ENCODE results near the gene BOK.
"Not testable (repeated sequence)": the region's sequence is repeated elsewhere in the genome, so short reads cannot be mapped to it uniquely, and the experiment has no call there.

Gene BOK

GRCh38 chr2:241570961-241571581 is 12.5 kb downstream of the BOK start:
- no peak overlapping the region for H3K4me3 ChIP-seq (ENCODE audit: low read depth in 1 of 5, low read length in 5 of 5)
- H3K36me3 ChIP-seq (ENCODE audit: control insufficient read depth in 5 of 5, insufficient read depth in 5 of 5, low read length in 5 of 5), result peaks cover 0 to 49% (median 48%) of the 10 kb centered on the region in 5 donors
- H3K27me3 ChIP-seq (ENCODE audit: control insufficient read depth in 5 of 5, insufficient read depth in 4 of 5, low read length in 5 of 5), result no peaks in the 10 kb centered on the region
- H3K9ac ChIP-seq (ENCODE audit: low read length in 5 of 5), result no peak overlapping the region
- no peak overlapping the region for H3K27ac ChIP-seq (ENCODE audit: low read depth, low read length)
- peaks cover 4 to 18% (median 9%) of the 10 kb centered on the region in 5 donors for H3K4me1 ChIP-seq (ENCODE audit: control insufficient read depth in 5 of 5, insufficient read depth in 5 of 5, low read length in 5 of 5)
- H3K9me3 ChIP-seq (ENCODE audit: control insufficient read depth in 5 of 5, low read length in 5 of 5), result no peaks in the 10 kb centered on the region

GRCh38 chr2:241571821-241572620 is 13.5 kb downstream of the BOK start:
- H3K36me3 ChIP-seq (ENCODE audit: control insufficient read depth in 5 of 5, insufficient read depth in 5 of 5, low read length in 5 of 5), result peaks cover 0 to 49% (median 43%) of the 10 kb centered on the region in 5 donors
- H3K27me3 ChIP-seq (ENCODE audit: control insufficient read depth in 5 of 5, insufficient read depth in 4 of 5, low read length in 5 of 5), result no peaks in the 10 kb centered on the region
- no peak overlapping the region for H3K27ac ChIP-seq (ENCODE audit: low read depth, low read length)
- no peaks in the 10 kb centered on the region for H3K9me3 ChIP-seq (ENCODE audit: control insufficient read depth in 5 of 5, low read length in 5 of 5)
- H3K4me1 ChIP-seq (ENCODE audit: control insufficient read depth in 5 of 5, insufficient read depth in 5 of 5, low read length in 5 of 5), result peaks cover 4 to 18% (median 9%) of the 10 kb centered on the region in 5 donors
- no peak overlapping the region for H3K9ac ChIP-seq (ENCODE audit: low read length in 5 of 5)
- H3K4me3 ChIP-seq (ENCODE audit: low read depth in 1 of 5, low read length in 5 of 5), result no peak overlapping the region

GRCh38 chr2:241572915-241573651 is 14.5 kb downstream of the BOK start:
- not testable (repeated sequence) for H3K27me3 ChIP-seq (ENCODE audit: control insufficient read depth in 5 of 5, insufficient read depth in 4 of 5, low read length in 5 of 5); H3K4me3 ChIP-seq (ENCODE audit: low read depth in 1 of 5, low read length in 5 of 5); H3K27ac ChIP-seq (ENCODE audit: low read depth, low read length); H3K9ac ChIP-seq (ENCODE audit: low read length in 5 of 5); H3K9me3 ChIP-seq (ENCODE audit: control insufficient read depth in 5 of 5, low read length in 5 of 5)
- Histone ChIP-seq H3K36me3 (ENCODE audit: control insufficient read depth in 5 of 5, insufficient read depth in 5 of 5, low read length in 5 of 5) (peaks cover 0 to 46% (median 36%) of the 10 kb centered on the region in 5 donors), H3K4me1 (ENCODE audit: control insufficient read depth in 5 of 5, insufficient read depth in 5 of 5, low read length in 5 of 5) (peaks cover 9 to 25% (median 16%) of the 10 kb centered on the region in 5 donors)

- Histone ChIP-seq H3K27ac (ENCODE audit: low read depth, low read length) (no peak overlapping the region), H3K27me3 (ENCODE audit: control insufficient read depth in 5 of 5, insufficient read depth in 4 of 5, low read length in 5 of 5) (no peaks in the 10 kb centered on the region), H3K9me3 (ENCODE audit: control insufficient read depth in 5 of 5, low read length in 5 of 5) (no peaks in the 10 kb centered on the region), H3K36me3 (ENCODE audit: control insufficient read depth in 5 of 5, insufficient read depth in 5 of 5, low read length in 5 of 5) (peaks cover 0 to 43% (median 34%) of the 10 kb centered on the region in 5 donors), H3K4me1 (ENCODE audit: control insufficient read depth in 5 of 5, insufficient read depth in 5 of 5, low read length in 5 of 5) (peaks cover 9 to 31% (median 16%) of the 10 kb centered on the region in 5 donors), H3K4me3 (ENCODE audit: low read depth in 1 of 5, low read length in 5 of 5) (no peak overlapping the region), H3K9ac (ENCODE audit: low read length in 5 of 5) (no peak overlapping the region)
These were observed 15.2 kb downstream of the BOK start for GRCh38 chr2:241573741-241574140.

GRCh38 chr2:241574911-241575623 is 16.5 kb downstream of the BOK start:
- Histone ChIP-seq H3K9me3 (ENCODE audit: control insufficient read depth in 5 of 5, low read length in 5 of 5) (no peaks in the 10 kb centered on the region), H3K4me1 (ENCODE audit: control insufficient read depth in 5 of 5, insufficient read depth in 5 of 5, low read length in 5 of 5) (peaks cover 9 to 25% (median 14%) of the 10 kb centered on the region in 5 donors), H3K36me3 (ENCODE audit: control insufficient read depth in 5 of 5, insufficient read depth in 5 of 5, low read length in 5 of 5) (peaks cover 0 to 31% (median 25%) of the 10 kb centered on the region in 5 donors), H3K27me3 (ENCODE audit: control insufficient read depth in 5 of 5, insufficient read depth in 4 of 5, low read length in 5 of 5) (no peaks in the 10 kb centered on the region), H3K4me3 (ENCODE audit: low read depth in 1 of 5, low read length in 5 of 5) (no peak overlapping the region), H3K27ac (ENCODE audit: low read depth, low read length) (no peak overlapping the region), H3K9ac (ENCODE audit: low read length in 5 of 5) (no peak overlapping the region)

- H3K27ac ChIP-seq (ENCODE audit: low read depth, low read length), result no peak overlapping the region
- peaks cover 9 to 25% (median 14%) of the 10 kb centered on the region in 5 donors for H3K4me1 ChIP-seq (ENCODE audit: control insufficient read depth in 5 of 5, insufficient read depth in 5 of 5, low read length in 5 of 5)
These were observed 17.2 kb downstream of the BOK start for GRCh38 chr2:241575624-241576292.

GRCh38 chr2:241576293-241576654 is 17.7 kb downstream of the BOK start:
- peaks cover 0 to 30% (median 24%) of the 10 kb centered on the region in 5 donors for H3K36me3 ChIP-seq (ENCODE audit: control insufficient read depth in 5 of 5, insufficient read depth in 5 of 5, low read length in 5 of 5)
- H3K4me1 ChIP-seq (ENCODE audit: control insufficient read depth in 5 of 5, insufficient read depth in 5 of 5, low read length in 5 of 5), result peaks cover 9 to 23% (median 14%) of the 10 kb centered on the region in 5 donors
- no peak overlapping the region for H3K27ac ChIP-seq (ENCODE audit: low read depth, low read length)
- H3K9ac ChIP-seq (ENCODE audit: low read length in 5 of 5), result peak overlapping the region in 1 of 5 donors; percentile 20
- no peaks in the 10 kb centered on the region for H3K9me3 ChIP-seq (ENCODE audit: control insufficient read depth in 5 of 5, low read length in 5 of 5)
- no peak overlapping the region for H3K4me3 ChIP-seq (ENCODE audit: low read depth in 1 of 5, low read length in 5 of 5)
- no peaks in the 10 kb centered on the region for H3K27me3 ChIP-seq (ENCODE audit: control insufficient read depth in 5 of 5, insufficient read depth in 4 of 5, low read length in 5 of 5)

More at GRCh38 chr2:241575624-241576292, 17.2 kb downstream of the BOK start:
- no peaks in the 10 kb centered on the region for H3K9me3 ChIP-seq (ENCODE audit: control insufficient read depth in 5 of 5, low read length in 5 of 5)
- H3K9ac ChIP-seq (ENCODE audit: low read length in 5 of 5), result no peak overlapping the region
- no peak overlapping the region for H3K4me3 ChIP-seq (ENCODE audit: low read depth in 1 of 5, low read length in 5 of 5)
- H3K27me3 ChIP-seq (ENCODE audit: control insufficient read depth in 5 of 5, insufficient read depth in 4 of 5, low read length in 5 of 5), result no peaks in the 10 kb centered on the region
- H3K36me3 ChIP-seq (ENCODE audit: control insufficient read depth in 5 of 5, insufficient read depth in 5 of 5, low read length in 5 of 5), result peaks cover 0 to 31% (median 25%) of the 10 kb centered on the region in 5 donors

GRCh38 chr2:241577413-241578122 is 19.0 kb downstream of the BOK start:
- Histone ChIP-seq H3K27ac (ENCODE audit: low read depth, low read length) (no peak overlapping the region), H3K9ac (ENCODE audit: low read length in 5 of 5) (peak overlapping the region in 1 of 5 donors; percentile 19), H3K36me3 (ENCODE audit: control insufficient read depth in 5 of 5, insufficient read depth in 5 of 5, low read length in 5 of 5) (peaks cover 0 to 24% (median 20%) of the 10 kb centered on the region in 5 donors), H3K4me3 (ENCODE audit: low read depth in 1 of 5, low read length in 5 of 5) (no peak overlapping the region), H3K9me3 (ENCODE audit: control insufficient read depth in 5 of 5, low read length in 5 of 5) (peaks cover 0 to 3% (median 0%) of the 10 kb centered on the region in 5 donors), H3K27me3 (ENCODE audit: control insufficient read depth in 5 of 5, insufficient read depth in 4 of 5, low read length in 5 of 5) (no peaks in the 10 kb centered on the region), H3K4me1 (ENCODE audit: control insufficient read depth in 5 of 5, insufficient read depth in 5 of 5, low read length in 5 of 5) (peaks cover 9 to 16% (median 13%) of the 10 kb centered on the region in 5 donors)

- Histone ChIP-seq H3K36me3 (ENCODE audit: control insufficient read depth in 5 of 5, insufficient read depth in 5 of 5, low read length in 5 of 5) (peaks cover 4 to 27% (median 21%) of the 10 kb centered on the region in 5 donors), H3K4me3 (ENCODE audit: low read depth in 1 of 5, low read length in 5 of 5) (no peak overlapping the region), H3K9ac (ENCODE audit: low read length in 5 of 5) (no peak overlapping the region), H3K27me3 (ENCODE audit: control insufficient read depth in 5 of 5, insufficient read depth in 4 of 5, low read length in 5 of 5) (no peaks in the 10 kb centered on the region), H3K27ac (ENCODE audit: low read depth, low read length) (no peak overlapping the region), H3K4me1 (ENCODE audit: control insufficient read depth in 5 of 5, insufficient read depth in 5 of 5, low read length in 5 of 5) (peaks cover 9 to 16% (median 13%) of the 10 kb centered on the region in 5 donors), H3K9me3 (ENCODE audit: control insufficient read depth in 5 of 5, low read length in 5 of 5) (peaks cover 0 to 3% (median 0%) of the 10 kb centered on the region in 5 donors)
These were observed 20.7 kb downstream of the BOK start for GRCh38 chr2:241579281-241579680.

All from subcutaneous abdominal adipose tissue (tissue), 5 donors.